Suprapubic skin (tissue), 4 donors: ENCODE results near the gene CAMK1D. TPM values are rescaled to one million over a fixed set of nuclear protein-coding genes. Genes with fewer than 3 reads are reported as not detected.

Experiments used
- DNase-seq, 2 donors: peaks; one replicate each; pipeline ENCODE4 v3.0.0-alpha.2; 2019; ENCODE audit warnings: low spot score in 2 of 2
- H3K27ac ChIP-seq: fragments of 200-600 bp; sonication (generic); one replicate; pipeline ENCODE4 v1.5.1; 2019
- H3K27me3 ChIP-seq: fragments of 200-600 bp; sonication (generic); one replicate; pipeline ENCODE4 v1.5.1; 2019
- H3K36me3 ChIP-seq: fragments of 200-600 bp; sonication (generic); one replicate; pipeline ENCODE4 v1.5.1; 2019
- H3K4me1 ChIP-seq: fragments of 200-600 bp; sonication (generic); one replicate; pipeline ENCODE4 v1.5.1; 2019
- H3K4me3 ChIP-seq: fragments of 200-600 bp; sonication (generic); one replicate; pipeline ENCODE4 v1.5.1; 2019; ENCODE audit warnings: mild to moderate bottlenecking
- H3K9me3 ChIP-seq: fragments of 200-600 bp; sonication (generic); one replicate; pipeline ENCODE4 v1.5.1; 2019
- EP300 ChIP-seq: sonication (generic); formaldehyde crosslinking; IDR thresholded peaks from one replicate; pipeline ENCODE4 v1.6.1; 2017; ENCODE audit warnings: antibody characterized with exemption
- POLR2A ChIP-seq, 2 donors: fragments of 450-650 bp; IDR thresholded peaks; one replicate each; pipeline ENCODE4 v1.6.1; 2017; ENCODE audit warnings: antibody characterized with exemption in 2 of 2, mild to moderate bottlenecking in 2 of 2, moderate library complexity in 2 of 2
- POLR2AphosphoS5 ChIP-seq, 3 donors: sonication (generic); formaldehyde crosslinking; IDR thresholded peaks; one replicate each; pipeline ENCODE4 v1.6.1; 2017; ENCODE audit warnings: antibody characterized with exemption in 3 of 3
- WGBS: methylation state at CpG from one replicate; pipeline ENCODE4 v1.1.5; 2018; 5-methylcytosine and 5-hydroxymethylcytosine counted together
- total RNA-seq, 4 donors: library from RNA; depleted of rRNA; stranded (reverse); fragments of >200 nt; gene quantifications; one replicate each; pipeline ENCODE4 v1.1.0, GENCODE V29; 2016
- TF ChIP-seq, protein P1 (sequence below), 2 donors: fragments of 200-600 bp in 1 of 2; fragments of 450-650 bp in 1 of 2; sonication (generic) in 1 of 2; IDR thresholded peaks; one replicate each; pipeline ENCODE4 v1.5.1; 2016 to 2019; ENCODE audit warnings: antibody characterized with exemption in 2 of 2, mild to moderate bottlenecking in 1 of 2, moderate library complexity in 1 of 2

The CAMK1D gene
- total RNA-seq, 4 donors from 2014 or later = 26.4 to 31.3 (median 30.2) TPM

GRCh38 chr10:12597788-12598765, 248.7 kb downstream of the CAMK1D start:
- no peak overlapping the region for H3K4me3 ChIP-seq
- no peaks in the 10 kb centered on the region for H3K36me3 ChIP-seq
- DNase-seq = no peak
- peaks cover 8% of the 10 kb centered on the region for H3K4me1 ChIP-seq
- no peak for TF ChIP-seq POLR2AphosphoS5 (IDR thresholded peaks at IDR 0.05)
- TF ChIP-seq POLR2A (IDR thresholded peaks at IDR 0.05) = no peak
- no peak for TF ChIP-seq EP300
- TF ChIP-seq, protein P1, sequence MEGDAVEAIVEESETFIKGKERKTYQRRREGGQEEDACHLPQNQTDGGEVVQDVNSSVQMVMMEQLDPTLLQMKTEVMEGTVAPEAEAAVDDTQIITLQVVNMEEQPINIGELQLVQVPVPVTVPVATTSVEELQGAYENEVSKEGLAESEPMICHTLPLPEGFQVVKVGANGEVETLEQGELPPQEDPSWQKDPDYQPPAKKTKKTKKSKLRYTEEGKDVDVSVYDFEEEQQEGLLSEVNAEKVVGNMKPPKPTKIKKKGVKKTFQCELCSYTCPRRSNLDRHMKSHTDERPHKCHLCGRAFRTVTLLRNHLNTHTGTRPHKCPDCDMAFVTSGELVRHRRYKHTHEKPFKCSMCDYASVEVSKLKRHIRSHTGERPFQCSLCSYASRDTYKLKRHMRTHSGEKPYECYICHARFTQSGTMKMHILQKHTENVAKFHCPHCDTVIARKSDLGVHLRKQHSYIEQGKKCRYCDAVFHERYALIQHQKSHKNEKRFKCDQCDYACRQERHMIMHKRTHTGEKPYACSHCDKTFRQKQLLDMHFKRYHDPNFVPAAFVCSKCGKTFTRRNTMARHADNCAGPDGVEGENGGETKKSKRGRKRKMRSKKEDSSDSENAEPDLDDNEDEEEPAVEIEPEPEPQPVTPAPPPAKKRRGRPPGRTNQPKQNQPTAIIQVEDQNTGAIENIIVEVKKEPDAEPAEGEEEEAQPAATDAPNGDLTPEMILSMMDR (IDR thresholded peaks at IDR 0.05) = no peak
- H3K27me3 ChIP-seq = no peaks in the 10 kb centered on the region
- WGBS = 87% methylated on average over 15 of the region's 15 CpGs
- no peak overlapping the region for H3K27ac ChIP-seq
- H3K9me3 ChIP-seq = no peaks in the 10 kb centered on the region

DNA sequence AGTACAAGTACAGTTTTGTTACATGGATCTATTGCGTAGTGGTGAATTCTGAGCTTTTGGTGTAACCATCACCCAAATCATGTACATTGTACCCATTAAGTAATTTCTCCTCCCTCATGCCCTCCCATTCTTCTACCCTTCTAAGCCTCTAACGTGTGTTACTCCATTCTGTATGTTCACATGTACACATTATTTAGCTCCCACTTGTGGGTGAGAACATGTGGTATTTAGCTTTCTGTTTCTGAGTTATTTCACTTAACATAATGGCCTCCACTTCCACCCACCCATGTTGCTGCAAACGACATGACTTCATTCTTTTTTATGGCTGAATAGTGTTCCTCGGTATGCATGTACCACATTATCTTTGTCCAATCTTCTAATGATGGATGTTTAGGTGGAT, 251.3 kb downstream of the CAMK1D start:
- no peaks in the 10 kb centered on the region for H3K36me3 ChIP-seq
- no peaks in the 10 kb centered on the region for H3K27me3 ChIP-seq
- H3K4me3 ChIP-seq = no peak overlapping the region
- peaks cover 7% of the 10 kb centered on the region for H3K4me1 ChIP-seq
- H3K9me3 ChIP-seq = no peaks in the 10 kb centered on the region
- no peak for DNase-seq
- no peak overlapping the region for H3K27ac ChIP-seq
- WGBS = 76% methylated on average over 4 of the region's 4 CpGs
- TF ChIP-seq POLR2A (IDR thresholded peaks at IDR 0.05) (no peak), POLR2AphosphoS5 (IDR thresholded peaks at IDR 0.05) (no peak), EP300 (no peak)
- TF ChIP-seq, protein P1 (IDR thresholded peaks at IDR 0.05) = no peak

GRCh38 chr10:12602521-12602920, 253.2 kb downstream of the CAMK1D start:
- 77% methylated on average over 7 of the region's 7 CpGs for WGBS
- no peak for TF ChIP-seq POLR2AphosphoS5 (IDR thresholded peaks at IDR 0.05)
- TF ChIP-seq POLR2A (IDR thresholded peaks at IDR 0.05) = no peak
- TF ChIP-seq EP300 = no peak
- TF ChIP-seq, protein P1 (IDR thresholded peaks at IDR 0.05) = no peak
- no peak for DNase-seq
- Histone ChIP-seq H3K4me1 (peaks cover 17% of the 10 kb centered on the region), H3K4me3 (no peak overlapping the region), H3K27ac (no peak overlapping the region), H3K9me3 (no peaks in the 10 kb centered on the region), H3K36me3 (no peaks in the 10 kb centered on the region), H3K27me3 (no peaks in the 10 kb centered on the region)

- no peaks in the 10 kb centered on the region for H3K9me3 ChIP-seq
- TF ChIP-seq, protein P1 (IDR thresholded peaks at IDR 0.05) = no peak
- TF ChIP-seq POLR2A (IDR thresholded peaks at IDR 0.05) (no peak), POLR2AphosphoS5 (IDR thresholded peaks at IDR 0.05) (no peak), EP300 (no peak)
- H3K4me3 ChIP-seq = no peak overlapping the region
- no peaks in the 10 kb centered on the region for H3K27me3 ChIP-seq
- no peaks in the 10 kb centered on the region for H3K36me3 ChIP-seq
- H3K4me1 ChIP-seq = peaks cover 17% of the 10 kb centered on the region
- no peak for DNase-seq
- WGBS = 90% methylated on average over 11 of the region's 11 CpGs
- no peak overlapping the region for H3K27ac ChIP-seq
Measured at GRCh38 chr10:12603766-12604470, 254.6 kb downstream of the CAMK1D start.
